BJ (cell line): ENCODE results near the gene TGIF2. TPM values are rescaled to one million over a fixed set of nuclear protein-coding genes. Genes with fewer than 3 reads are reported as not detected.

Experiments used
- CTCF ChIA-PET: fragments of 350-600 bp; formaldehyde crosslinking; extraction: SDS; loops from one replicate; lab custom pipeline; 2021; ENCODE audit warnings: antibody characterized with exemption, inconsistent platforms; lab: Yijun Ruan, JAX
- POLR2A ChIA-PET: fragments of 300-600 bp; sonication (Branson Sonifier 250); formaldehyde crosslinking; extraction: SDS; loops from one replicate; lab custom pipeline; 2021; ENCODE audit warnings: antibody characterized with exemption; lab: Charles Lee
- DNase-seq: peaks from one replicate; pipeline ENCODE4 v3.0.0-alpha.2; 2011; ENCODE audit warnings: low read depth
- H3K27me3 ChIP-seq: 2 replicates; pipeline ENCODE4 v1.6.0; 2011; ENCODE audit warnings: low read length; ENCODE audit not compliant: control insufficient read depth, insufficient read depth
- H3K36me3 ChIP-seq: 2 replicates; pipeline ENCODE4 v1.5.1; 2011; ENCODE audit warnings: low read length; ENCODE audit not compliant: control insufficient read depth, insufficient read depth
- H3K4me3 ChIP-seq: 2 replicates; pipeline ENCODE4 v1.5.1; 2011; ENCODE audit warnings: low read depth, mild to moderate bottlenecking, control low read depth, low read length
- polyA plus RNA-seq: library from polyadenylated mRNA; depleted of rRNA; stranded (reverse); fragments of >200 nt; gene quantifications from 2 replicates; pipeline ENCODE4 v1.2.3, GENCODE V29; 2011
- TF ChIP-seq, protein P1 (sequence below): IDR thresholded peaks from 2 replicates; pipeline ENCODE4 v1.5.1; 2011; ENCODE audit warnings: low read depth, mild to moderate bottlenecking, control low read depth, inconsistent platforms, low read length, moderate library complexity; ENCODE audit not compliant: insufficient read depth

The TGIF2 gene
- polyA plus RNA-seq, 1 experiment, result 10.8 TPM

- DNase-seq, result no peak
- H3K4me3 ChIP-seq, result peak overlapping the region; percentile 99
- TF ChIP-seq, protein P1, sequence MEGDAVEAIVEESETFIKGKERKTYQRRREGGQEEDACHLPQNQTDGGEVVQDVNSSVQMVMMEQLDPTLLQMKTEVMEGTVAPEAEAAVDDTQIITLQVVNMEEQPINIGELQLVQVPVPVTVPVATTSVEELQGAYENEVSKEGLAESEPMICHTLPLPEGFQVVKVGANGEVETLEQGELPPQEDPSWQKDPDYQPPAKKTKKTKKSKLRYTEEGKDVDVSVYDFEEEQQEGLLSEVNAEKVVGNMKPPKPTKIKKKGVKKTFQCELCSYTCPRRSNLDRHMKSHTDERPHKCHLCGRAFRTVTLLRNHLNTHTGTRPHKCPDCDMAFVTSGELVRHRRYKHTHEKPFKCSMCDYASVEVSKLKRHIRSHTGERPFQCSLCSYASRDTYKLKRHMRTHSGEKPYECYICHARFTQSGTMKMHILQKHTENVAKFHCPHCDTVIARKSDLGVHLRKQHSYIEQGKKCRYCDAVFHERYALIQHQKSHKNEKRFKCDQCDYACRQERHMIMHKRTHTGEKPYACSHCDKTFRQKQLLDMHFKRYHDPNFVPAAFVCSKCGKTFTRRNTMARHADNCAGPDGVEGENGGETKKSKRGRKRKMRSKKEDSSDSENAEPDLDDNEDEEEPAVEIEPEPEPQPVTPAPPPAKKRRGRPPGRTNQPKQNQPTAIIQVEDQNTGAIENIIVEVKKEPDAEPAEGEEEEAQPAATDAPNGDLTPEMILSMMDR, result no peak
- CTCF ChIA-PET, result interaction anchor here (0.9 to 1.6 kb wide), 4 partner anchors 52 to 342 kb away, joined by 3 to 5 read pairs (median 4); no protein-coding TSS in a partner anchor
- no peaks in the 10 kb centered on the region for H3K27me3 ChIP-seq
- POLR2A ChIA-PET, result no interaction called here
- peaks cover 7% of the 10 kb centered on the region for H3K36me3 ChIP-seq
These were observed 32.7 kb upstream of the TGIF2 start for GRCh38 chr20:36540551-36541211.

- TF ChIP-seq, protein P1, result peak; percentile 11; the same call in 1 of the 2 replicates
- ChIA-PET CTCF (interaction anchor here (0.7 to 3.7 kb wide), 9 partner anchors 20 to 208 kb away, joined by 3 to 15 read pairs (median 4); partner anchors contain the start of gene RAB5IF), POLR2A (no interaction called here)
- H3K36me3 ChIP-seq, result peaks cover 12% of the 10 kb centered on the region
- H3K27me3 ChIP-seq, result no peaks in the 10 kb centered on the region
- peak; percentile 13 for DNase-seq
- H3K4me3 ChIP-seq, result peak within 1 kb of the TSS; percentile 99
These were observed 32.1 kb upstream of the TGIF2 start, which contains the start of gene MYL9 for GRCh38 chr20:36541227-36541767. MYL9 (plus strand) TSS chr20:36541519; CDS start chr20:36544885, 3,366 bp downstream.

DNA sequence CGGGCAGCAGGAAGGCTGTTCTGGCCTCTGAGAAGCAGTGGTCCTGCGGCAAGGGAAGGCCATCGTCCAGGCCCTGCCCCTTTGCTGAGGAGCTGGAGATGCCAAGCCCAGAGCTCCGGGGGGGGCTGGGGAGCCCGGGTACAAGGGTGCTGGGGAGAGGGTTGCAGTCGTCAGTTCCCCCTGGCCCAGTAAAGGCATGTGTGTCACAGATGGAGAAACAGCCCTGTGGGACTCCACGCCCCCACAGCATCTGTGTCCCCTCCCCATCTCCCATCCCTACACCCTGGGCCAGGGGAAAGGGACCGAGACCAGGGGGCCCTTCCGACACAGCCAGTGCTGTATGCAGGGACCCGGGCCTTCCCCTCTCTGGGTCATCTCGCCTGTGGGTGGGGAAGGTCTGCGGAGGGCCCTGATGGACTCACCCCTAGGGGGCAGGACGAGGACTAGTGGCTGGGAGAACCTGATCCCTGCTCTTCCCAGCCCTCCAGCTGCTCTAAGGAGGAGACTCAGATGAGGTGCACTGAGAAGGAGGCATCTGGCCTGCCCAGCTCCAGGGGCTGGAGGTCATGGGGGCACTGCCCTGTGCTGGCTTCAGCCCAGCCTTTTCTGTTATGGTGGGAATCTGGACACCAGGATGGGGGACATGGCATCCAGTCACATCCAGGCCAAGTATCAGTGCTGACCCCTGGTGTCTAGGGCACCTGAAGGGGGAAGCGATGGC is 31.5 kb upstream of the TGIF2 start:
- Histone ChIP-seq H3K27me3 (no peaks in the 10 kb centered on the region), H3K4me3 (peak overlapping the region; percentile 99), H3K36me3 (peaks cover 16% of the 10 kb centered on the region)
- ChIA-PET POLR2A (interaction anchor here (0.6 kb wide), 1 partner anchor 76 kb away, joined by 4 read pairs; no protein-coding TSS in a partner anchor), CTCF (interaction anchor here (0.6 to 3.7 kb wide), 12 partner anchors 10 to 209 kb away, joined by 3 to 15 read pairs (median 4); partner anchors contain the start of gene RAB5IF)
- DNase-seq, result no peak
- TF ChIP-seq, protein P1, result peak; percentile 87

DNA sequence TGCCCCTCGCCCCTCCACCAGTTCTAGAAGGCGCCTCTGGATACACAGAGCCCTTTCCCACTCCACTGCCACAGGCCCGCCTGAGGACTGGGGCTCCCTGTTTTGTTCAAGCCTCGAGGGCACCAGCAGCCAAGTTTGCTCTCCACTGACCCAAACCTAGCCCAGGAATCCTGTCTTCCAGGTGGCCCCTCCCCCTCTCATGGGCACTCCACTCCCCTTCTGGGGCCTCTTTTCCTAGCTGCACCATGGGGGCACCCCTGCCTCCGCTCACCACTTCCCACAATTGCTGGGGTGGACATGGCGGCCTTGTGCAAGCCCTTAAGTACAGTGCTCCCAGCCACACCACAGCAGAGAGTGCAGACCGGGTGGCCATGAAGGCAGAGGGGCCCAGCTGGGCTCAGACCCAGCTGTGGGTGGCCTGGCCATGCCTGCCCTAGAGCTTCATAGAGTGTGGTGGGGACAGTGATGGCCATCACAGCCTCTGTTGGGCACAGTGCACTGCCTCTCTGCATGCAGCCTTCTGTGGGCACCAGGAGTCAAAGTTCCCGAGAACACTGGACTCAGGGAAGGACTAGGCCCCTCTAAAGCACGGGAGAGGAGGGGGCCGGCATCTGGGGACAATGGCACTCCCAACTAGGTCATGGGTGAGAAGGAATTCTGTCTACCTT is 30.7 kb upstream of the TGIF2 start:
- H3K36me3 ChIP-seq, result peaks cover 22% of the 10 kb centered on the region
- no peaks in the 10 kb centered on the region for H3K27me3 ChIP-seq
- ChIA-PET POLR2A (interaction anchor here (0.6 kb wide), 1 partner anchor 77 kb away, joined by 4 read pairs; no protein-coding TSS in a partner anchor), CTCF (interaction anchor here (0.6 to 3.7 kb wide), 8 partner anchors 9 to 340 kb away, joined by 3 to 15 read pairs (median 4); partner anchors contain the start of gene RAB5IF)
- no peak for DNase-seq
- TF ChIP-seq, protein P1, result no peak
- H3K4me3 ChIP-seq, result peak overlapping the region; percentile 99
